IMR-90 (cell line): ENCODE data around the gene RAPGEF2. TPM values are rescaled to one million over a fixed set of nuclear protein-coding genes. Genes with fewer than 3 reads are reported as not detected.

Source experiments
- ATAC-seq: fragments of 200-7000 bp; cut with Tn5 transposase; 2 replicates; pipeline ENCODE4 v1.9.1; 2020; ENCODE audit warnings: low read depth, mild to moderate bottlenecking, moderate library complexity
- BruUV-seq: library from RNA; stranded (reverse); fragments of 400-500 nt; replicated peaks from 2 replicates; lab custom pipeline; 2021; lab: Mats Ljungman, UMichigan
- CTCF ChIA-PET: fragments of 300-600 bp; formaldehyde crosslinking; extraction: SDS; loops from one replicate; lab custom pipeline; 2021; ENCODE audit warnings: antibody characterized with exemption; lab: Yijun Ruan, JAX
- POLR2A ChIA-PET: fragments of 300-600 bp; sonication (Branson Sonifier 250); formaldehyde crosslinking; loops from one replicate; lab custom pipeline; 2022; ENCODE audit warnings: antibody characterized with exemption; ENCODE audit not compliant: unreplicated experiment; lab: Charles Lee
- DNase-seq: peaks from one replicate; pipeline ENCODE4 v3.0.0; 2013
- H2AFZ ChIP-seq: replicated peaks from 2 replicates; pipeline ENCODE3; 2013; ENCODE audit warnings: low read length, mild to moderate bottlenecking; ENCODE audit not compliant: poor library complexity
- H2AK5ac ChIP-seq: 2 replicates; pipeline ENCODE4 v1.6.1; 2013; ENCODE audit warnings: low read depth, low read length, inconsistent platforms
- H2AK9ac ChIP-seq: replicated peaks from 2 replicates; pipeline ENCODE3; 2013; ENCODE audit warnings: mild to moderate bottlenecking, low read depth, low read length, moderate library complexity; ENCODE audit not compliant: poor library complexity
- H2BK120ac ChIP-seq: 2 replicates; pipeline ENCODE4 v1.6.1; 2013; ENCODE audit warnings: low read depth, low read length, inconsistent platforms
- H2BK15ac ChIP-seq: 3 replicates; pipeline ENCODE4 v1.6.1; 2013; ENCODE audit warnings: low read depth, low read length, inconsistent platforms
- H2BK20ac ChIP-seq: 2 replicates; pipeline ENCODE4 v1.6.1; 2013; ENCODE audit warnings: low read depth, mild to moderate bottlenecking, inconsistent platforms, low read length, moderate library complexity
- H2BK5ac ChIP-seq: 2 replicates; pipeline ENCODE4 v1.6.1; 2013; ENCODE audit warnings: mild to moderate bottlenecking, low read depth, low read length, inconsistent platforms; ENCODE audit not compliant: poor library complexity, severe bottlenecking
- H3K14ac ChIP-seq: replicated peaks from 2 replicates; pipeline ENCODE4 v1.6.1; 2013; ENCODE audit warnings: low read depth, low read length, inconsistent platforms
- H3K18ac ChIP-seq: 2 replicates; pipeline ENCODE4 v1.6.1; 2013; ENCODE audit warnings: low read depth, low read length, control low read depth
- H3K23ac ChIP-seq: 2 replicates; pipeline ENCODE4 v1.6.1; 2013; ENCODE audit warnings: low read depth, low read length, inconsistent platforms
- H3K27ac ChIP-seq: 2 replicates; pipeline ENCODE4 v1.5.1; 2013; ENCODE audit warnings: mild to moderate bottlenecking, control low read depth, low read length; ENCODE audit not compliant: insufficient read depth
- H3K27me3 ChIP-seq: 2 replicates; pipeline ENCODE4 v1.6.1; 2013; ENCODE audit warnings: low read length; ENCODE audit not compliant: control insufficient read depth, insufficient read depth
- H3K36me3 ChIP-seq: 2 replicates; pipeline ENCODE4 v1.6.1; 2013; ENCODE audit warnings: low read length, mixed read lengths; ENCODE audit not compliant: control insufficient read depth, insufficient read depth
- H3K4ac ChIP-seq: 2 replicates; pipeline ENCODE4 v1.6.1; 2013; ENCODE audit warnings: low read depth, low read length, inconsistent platforms
- H3K4me1 ChIP-seq: 2 replicates; pipeline ENCODE4 v1.6.1; 2013; ENCODE audit warnings: low read length, mixed read lengths; ENCODE audit not compliant: control insufficient read depth, insufficient read depth
- H3K4me2 ChIP-seq: 2 replicates; pipeline ENCODE4 v1.6.1; 2013; ENCODE audit warnings: low read depth, mild to moderate bottlenecking, control low read depth, low read length, moderate library complexity
- H3K4me3 ChIP-seq: 2 replicates; pipeline ENCODE4 v1.5.1; 2013; ENCODE audit warnings: low read depth, mild to moderate bottlenecking, control low read depth, low read length, moderate library complexity; ENCODE audit not compliant: insufficient read depth
- H3K56ac ChIP-seq: 2 replicates; pipeline ENCODE4 v1.6.1; 2013; ENCODE audit warnings: low read length, inconsistent platforms; ENCODE audit not compliant: insufficient read depth; ENCODE audit errors: extremely low read depth
- H3K79me1 ChIP-seq, 2 experiments: 2 replicates each; pipeline ENCODE4 v1.6.1; 2013; ENCODE audit warnings: low read length in 2 of 2, inconsistent platforms in 1 of 2, low read depth in 1 of 2
- H3K9ac ChIP-seq: 2 replicates; pipeline ENCODE4 v1.6.1; 2013; ENCODE audit warnings: low read depth, low read length, control low read depth
- H3K9me1 ChIP-seq: 2 replicates; pipeline ENCODE4 v1.6.1; 2013; ENCODE audit warnings: low read length, inconsistent platforms; ENCODE audit not compliant: insufficient read depth
- H3K9me3 ChIP-seq: 2 replicates; pipeline ENCODE4 v1.6.1; 2013; ENCODE audit warnings: low read length; ENCODE audit not compliant: control insufficient read depth, insufficient read depth
- H4K20me1 ChIP-seq: 2 replicates; pipeline ENCODE4 v1.6.1; 2013; ENCODE audit warnings: low read length, inconsistent platforms; ENCODE audit not compliant: insufficient read depth
- H4K5ac ChIP-seq: 2 replicates; pipeline ENCODE4 v1.6.1; 2013; ENCODE audit warnings: mild to moderate bottlenecking, low read depth, low read length, control low read depth
- H4K8ac ChIP-seq, 2 experiments: 2 replicates each; pipeline ENCODE4 v1.6.1; 2013; ENCODE audit warnings: low read depth in 2 of 2, low read length in 2 of 2, control low read depth in 1 of 2, inconsistent platforms in 1 of 2
- H4K91ac ChIP-seq: 2 replicates; pipeline ENCODE4 v1.6.1; 2013; ENCODE audit warnings: low read depth, low read length, inconsistent platforms; ENCODE audit not compliant: insufficient read depth
- BHLHE40 ChIP-seq: fragments of 150-350 bp; IDR thresholded peaks from 2 replicates; pipeline ENCODE4 v1.6.1; 2016; ENCODE audit warnings: mild to moderate bottlenecking, low read depth, low read length
- CEBPB ChIP-seq: IDR thresholded peaks from 2 replicates; pipeline ENCODE4 v1.6.1; 2012; ENCODE audit warnings: low read depth, low read length, improper control_type of control experiment
- CHD1 ChIP-seq: IDR thresholded peaks from 2 replicates; pipeline ENCODE4 v1.6.1; 2012; ENCODE audit warnings: low read depth, low read length, improper control_type of control experiment
- CTCF ChIP-seq: conservative IDR thresholded peaks from 2 replicates; pipeline ENCODE4 v1.5.1; 2012; ENCODE audit warnings: mild to moderate bottlenecking, low read depth, low read length, improper control_type of control experiment
- FOS ChIP-seq: fragments of 150-350 bp; IDR thresholded peaks from 2 replicates; pipeline ENCODE4 v1.6.1; 2016; ENCODE audit warnings: low read depth, low read length
- MAFK ChIP-seq: IDR thresholded peaks from 2 replicates; pipeline ENCODE4 v1.6.1; 2012; ENCODE audit warnings: low read depth, low read length, improper control_type of control experiment
- MAZ ChIP-seq: IDR thresholded peaks from 2 replicates; pipeline ENCODE4 v1.6.1; 2012; ENCODE audit warnings: low read depth, mild to moderate bottlenecking, low read length, improper control_type of control experiment, moderate library complexity, borderline replicate concordance
- MXI1 ChIP-seq: IDR thresholded peaks from 2 replicates; pipeline ENCODE4 v1.6.1; 2012; ENCODE audit warnings: low read depth, mild to moderate bottlenecking, low read length, moderate library complexity, borderline replicate concordance
- NFE2L2 ChIP-seq: fragments of 150-350 bp; IDR thresholded peaks from 2 replicates; pipeline ENCODE4 v1.6.1; 2016; ENCODE audit warnings: low read depth, mild to moderate bottlenecking, low read length
- POLR2A ChIP-seq: IDR thresholded peaks from 2 replicates; pipeline ENCODE4 v1.6.1; 2012; ENCODE audit warnings: mild to moderate bottlenecking, low read depth, low read length
- RAD21 ChIP-seq: IDR thresholded peaks from 2 replicates; pipeline ENCODE4 v1.6.1; 2012; ENCODE audit warnings: low read length, improper control_type of control experiment
- RCOR1 ChIP-seq: IDR thresholded peaks from 2 replicates; pipeline ENCODE4 v1.6.1; 2012; ENCODE audit warnings: mild to moderate bottlenecking, low read length, improper control_type of control experiment; ENCODE audit not compliant: insufficient replicate concordance
- RFX5 ChIP-seq: IDR thresholded peaks from 2 replicates; pipeline ENCODE4 v1.8.0; 2012; ENCODE audit warnings: low read depth, mild to moderate bottlenecking, low read length, moderate library complexity
- SMC3 ChIP-seq: fragments of 150-350 bp; IDR thresholded peaks from 2 replicates; pipeline ENCODE4 v1.6.1; 2016; ENCODE audit warnings: low read depth, mild to moderate bottlenecking, antibody characterized with exemption, low read length, moderate library complexity
- USF2 ChIP-seq: fragments of 150-350 bp; IDR thresholded peaks from 2 replicates; pipeline ENCODE4 v1.6.1; 2017; ENCODE audit warnings: mild to moderate bottlenecking, antibody characterized with exemption, low read length, low read depth
- WGBS, 2 experiments: methylation state at CpG; one replicate each; pipeline versions ENCODE4 v1.1.5 to v1.1.7; 2013; ENCODE audit warnings: missing lambda C conversion rate in 2 of 2; ENCODE audit not compliant: insufficient read length in 1 of 2; ENCODE audit errors: extremely low coverage in 2 of 2; 5-methylcytosine and 5-hydroxymethylcytosine counted together
- dilution Hi-C: fragments of 300-500 bp; cut with HindIII; formaldehyde crosslinking; loops from one replicate; pipeline ENCODE4 v1.14.3; 2018; ENCODE audit warnings: low sequenced_read_pairs; ENCODE audit not compliant: unreplicated experiment
- in situ Hi-C: fragments of 300-500 bp; cut with MboI; formaldehyde crosslinking; loops from 3 replicates; pipeline ENCODE4 v1.14.3; 2019; ENCODE audit warnings: low sequenced_read_pairs, inconsistent platforms, mixed read lengths
- intact Hi-C: fragments of 100-400 bp; cut with micrococcal nuclease; formaldehyde crosslinking; loops from 2 replicates; pipeline ENCODE4 v1.10.0; 2022
- polyA plus RNA-seq, 3 experiments: library from polyadenylated mRNA; depleted of rRNA; stranded (reverse); fragments of >200 nt; gene quantifications; 2 replicates each; pipeline ENCODE4 v1.2.3, GENCODE V29; 2012; ENCODE audit warnings: low replicate concordance in 1 of 3
- total RNA-seq: library from RNA; depleted of rRNA; stranded (reverse); fragments of >200 nt; gene quantifications from 2 replicates; pipeline ENCODE4 v1.2.3, GENCODE V29; 2012
- TF ChIP-seq, protein P1 (sequence below): fragments of 150-350 bp; IDR thresholded peaks from 2 replicates; pipeline ENCODE4 v1.6.1; 2016; ENCODE audit warnings: low read depth, mild to moderate bottlenecking, low read length, moderate library complexity, borderline replicate concordance

Gene RAPGEF2
- total and polyA plus RNA-seq, 2 of the 4 experiments (the other 2 are of a cell fraction) = 27.6 to 109 TPM

DNA sequence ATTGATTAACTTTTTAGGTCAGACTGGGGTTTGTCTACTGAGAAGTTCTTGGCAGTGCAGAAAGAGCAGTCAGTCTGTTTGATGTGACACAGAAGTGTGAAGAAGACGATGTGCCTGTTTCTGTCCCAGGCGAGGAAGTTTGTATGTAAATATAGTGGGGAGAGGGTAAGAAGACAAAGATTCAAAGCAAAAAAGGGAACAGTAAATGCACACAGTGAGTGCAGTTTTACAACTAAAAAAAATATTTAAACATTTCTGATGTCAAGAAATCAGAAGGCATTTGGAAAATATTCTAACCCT lies 264.9 kb downstream of the RAPGEF2 start:
- TF ChIP-seq RAD21 = no peak
- no peak for TF ChIP-seq CTCF
- TF ChIP-seq SMC3 = no peak
- no peak for TF ChIP-seq USF2
- no peak for TF ChIP-seq FOS
- no peak for TF ChIP-seq NFE2L2
- TF ChIP-seq BHLHE40 = no peak
- no peak for TF ChIP-seq RCOR1
- TF ChIP-seq POLR2A = no peak
- TF ChIP-seq MAFK = no peak
- TF ChIP-seq CEBPB = no peak
- TF ChIP-seq CHD1 = no peak
- TF ChIP-seq, protein P1, sequence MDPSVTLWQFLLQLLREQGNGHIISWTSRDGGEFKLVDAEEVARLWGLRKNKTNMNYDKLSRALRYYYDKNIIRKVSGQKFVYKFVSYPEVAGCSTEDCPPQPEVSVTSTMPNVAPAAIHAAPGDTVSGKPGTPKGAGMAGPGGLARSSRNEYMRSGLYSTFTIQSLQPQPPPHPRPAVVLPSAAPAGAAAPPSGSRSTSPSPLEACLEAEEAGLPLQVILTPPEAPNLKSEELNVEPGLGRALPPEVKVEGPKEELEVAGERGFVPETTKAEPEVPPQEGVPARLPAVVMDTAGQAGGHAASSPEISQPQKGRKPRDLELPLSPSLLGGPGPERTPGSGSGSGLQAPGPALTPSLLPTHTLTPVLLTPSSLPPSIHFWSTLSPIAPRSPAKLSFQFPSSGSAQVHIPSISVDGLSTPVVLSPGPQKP = no peak
- no peak for TF ChIP-seq RFX5
- TF ChIP-seq MAZ = no peak
- no peak for TF ChIP-seq MXI1
- Histone ChIP-seq H4K91ac (no peak overlapping the region), H4K5ac (no peak overlapping the region), H2BK20ac (peak overlapping the region; percentile 48; the same call in 1 of the 2 replicates), H3K4me2 (no peak overlapping the region), H2BK5ac (no peak overlapping the region), H3K23ac (no peak overlapping the region), H4K20me1 (no peaks in the 10 kb centered on the region), H3K27ac (no peak overlapping the region), H3K18ac (no peak overlapping the region; the same call in 1 of the 2 replicates), H3K9me1 (peaks cover 7% of the 10 kb centered on the region), H4K8ac (peak overlapping the region in 1 of 2 experiments; percentile 56; a peak in 2 of 4 replicates), H3K4me1 (peaks cover 8% of the 10 kb centered on the region), H3K27me3 (no peaks in the 10 kb centered on the region), H2BK120ac (no peak overlapping the region), H3K36me3 (0 out of 2 replicates have a peak, but pooled peaks cover 2% of the 10 kb centered on the region), H3K79me1 (no peaks in the 10 kb centered on the region), H3K14ac (no peak overlapping the region; the same call in 1 of the 2 replicates), H3K4ac (no peak overlapping the region), H3K4me3 (no peak overlapping the region), H2AK5ac (peak overlapping the region; percentile 23; the same call in 1 of the 2 replicates), H3K56ac (no peak overlapping the region), H2BK15ac (no peak overlapping the region), H2AFZ (no peak overlapping the region), H3K9me3 (peaks cover 5% of the 10 kb centered on the region), H3K9ac (no peak overlapping the region), H2AK9ac (no peak overlapping the region)
- POLR2A ChIA-PET = no interaction called here
- in situ Hi-C loops = no loop called here
- peak; percentile 17; the same call in 1 of the 2 replicates for ATAC-seq
- CTCF ChIA-PET = interaction anchor here (0.6 kb wide), 1 partner anchor 88 kb away, joined by 5 read pairs; no protein-coding TSS in a partner anchor
- DNase-seq = no peak
- intact Hi-C loops = loop anchor here (10.0 kb wide), 1 partner anchor 513 kb away; no protein-coding TSS in a partner anchor
- dilution Hi-C loops = no loop called here
- 50% methylated on average over 2 of the region's 2 CpGs; no CpG with 5 or more reads in 1 of the 2 experiments for WGBS, 2 experiments
- no TSS peak for BruUV-seq
